NCI-H345 (cell line): ENCODE measurements around the gene RTN4R.
"Not testable (repeated sequence)": the region's sequence is repeated elsewhere in the genome, so short reads cannot be mapped to it uniquely, and the experiment has no call there.

Source experiments
- DNase-seq: peaks from one replicate; lab custom pipeline; 2025; lab: John Stamatoyannopoulos, UW

Gene RTN4R

GRCh38 chr22:20286784-20287423 lies 18.8 kb upstream of the RTN4R start:
- not testable (repeated sequence) for DNase-seq

- not testable (repeated sequence) for DNase-seq
Measured at GRCh38 chr22:20286312-20286660, 18.2 kb upstream of the RTN4R start.

- peak; percentile 45 for DNase-seq
Measured at GRCh38 chr22:20285473-20286311, 17.6 kb upstream of the RTN4R start.

- DNase-seq: no peak
Measured at GRCh38 chr22:20284471-20285086, 16.5 kb upstream of the RTN4R start.

- no peak for DNase-seq
Measured at GRCh38 chr22:20283674-20284066, 15.6 kb upstream of the RTN4R start.

GRCh38 chr22:20282901-20283673 lies 15.0 kb upstream of the RTN4R start:
- DNase-seq: no peak

DNA sequence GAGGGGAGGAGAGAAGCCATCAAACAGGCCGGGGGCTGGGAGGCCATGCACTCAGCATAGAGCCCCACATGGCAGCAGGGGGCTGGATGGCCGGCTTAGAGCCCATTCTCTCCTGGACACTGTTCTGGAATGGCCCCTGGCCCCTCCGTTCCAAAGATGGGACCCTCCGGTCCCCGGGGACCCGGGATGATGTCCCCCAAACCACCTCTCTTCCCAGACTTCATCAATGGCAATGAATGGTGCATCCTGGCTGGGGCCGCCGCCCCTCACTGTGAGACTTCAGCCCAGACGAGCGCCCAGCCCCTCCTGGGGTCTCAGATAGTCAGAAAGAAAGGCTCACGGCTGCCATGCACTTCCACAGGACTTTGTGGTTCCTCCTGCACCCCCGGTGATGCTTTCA lies 13.8 kb upstream of the RTN4R start:
- DNase-seq: no peak

GRCh38 chr22:20281473-20281872 lies 13.4 kb upstream of the RTN4R start:
- DNase-seq: not testable (repeated sequence)

GRCh38 chr22:20280866-20281265 lies 12.7 kb upstream of the RTN4R start:
- DNase-seq: no peak

DNA sequence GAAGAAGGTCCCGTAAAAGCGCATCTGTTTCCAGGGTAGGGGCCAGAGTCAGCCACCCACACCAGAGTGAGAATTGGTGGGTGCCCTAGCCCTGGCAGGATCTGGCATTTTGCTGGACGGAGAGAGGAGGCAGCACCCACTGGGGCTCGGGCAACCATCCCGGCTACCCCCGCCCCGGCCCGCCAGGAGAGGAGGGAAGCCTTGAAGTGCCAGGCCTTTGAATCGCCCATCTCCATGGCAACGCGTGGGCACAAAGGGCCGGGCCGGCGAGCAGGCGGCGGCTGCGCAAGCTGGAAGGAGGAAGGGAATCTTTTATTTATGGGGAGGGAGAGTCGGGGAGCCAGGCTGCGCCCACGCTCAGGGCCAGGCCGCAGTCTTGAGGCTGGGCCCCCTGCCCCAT lies 12.0 kb upstream of the RTN4R start:
- DNase-seq: peak; percentile 20

- no peak for DNase-seq
Measured at GRCh38 chr22:20279662-20280134, 11.6 kb upstream of the RTN4R start.

- DNase-seq: not testable (repeated sequence)
Measured at GRCh38 chr22:20278726-20279490, 10.8 kb upstream of the RTN4R start.

DNA sequence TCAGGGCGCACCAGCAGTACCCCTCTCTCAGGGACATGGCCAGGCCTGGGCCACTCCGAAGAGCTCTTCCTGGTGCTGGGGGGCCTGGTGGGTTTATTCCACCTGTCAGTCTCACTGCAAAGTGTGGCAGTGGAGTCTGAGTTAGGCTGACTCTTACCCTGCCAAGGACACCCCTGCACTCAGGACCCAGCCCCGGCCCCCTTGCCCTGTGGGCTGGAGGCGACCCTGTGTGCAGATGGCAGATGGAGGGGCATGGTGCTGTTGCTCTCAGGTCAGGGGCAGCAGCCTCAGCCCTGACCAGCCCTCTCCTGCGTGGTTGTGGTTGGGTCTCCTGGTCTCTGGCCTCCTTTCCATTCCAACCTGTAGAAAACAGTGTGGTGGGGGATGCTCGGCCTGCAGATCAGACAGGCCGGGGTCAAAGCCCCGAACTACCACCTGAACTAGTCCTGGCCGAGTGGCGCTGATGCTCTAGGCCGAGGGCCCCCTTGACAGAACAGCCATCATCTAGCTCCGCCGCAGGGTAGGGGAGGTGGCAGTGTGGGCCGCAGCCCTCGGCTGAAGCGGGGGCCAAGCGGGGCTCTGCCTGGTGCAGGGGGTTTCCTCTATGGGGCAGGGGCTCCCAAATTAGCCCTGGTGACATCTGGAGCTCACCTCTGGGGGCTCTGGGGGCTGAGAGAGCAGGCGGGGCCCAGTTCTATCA lies 10.0 kb upstream of the RTN4R start:
- not testable (repeated sequence) for DNase-seq

- no peak for DNase-seq
Measured at GRCh38 chr22:20276468-20276867, 8.3 kb upstream of the RTN4R start.

DNA sequence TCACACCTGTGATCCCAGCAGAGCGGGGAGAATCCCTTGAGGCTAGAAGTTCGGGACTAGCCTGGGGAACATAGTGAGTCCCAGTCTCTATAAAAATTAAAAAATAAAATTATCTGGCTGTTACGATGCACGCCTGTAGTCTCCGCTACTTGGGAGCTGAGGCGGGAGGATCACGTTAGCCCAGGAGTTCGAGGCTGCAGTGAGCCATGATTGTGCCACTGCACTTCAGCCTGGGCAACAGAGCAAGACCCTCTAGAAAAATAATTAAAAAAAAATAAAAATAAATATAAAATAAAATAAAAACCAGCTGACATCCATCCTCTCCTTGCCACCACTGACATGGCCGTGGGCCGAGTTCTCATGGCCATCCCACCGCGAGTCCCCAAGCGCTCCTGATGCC lies 7.7 kb upstream of the RTN4R start:
- DNase-seq: no peak

- DNase-seq: not testable (repeated sequence)
Measured at GRCh38 chr22:20275325-20275724, 7.2 kb upstream of the RTN4R start.

DNA sequence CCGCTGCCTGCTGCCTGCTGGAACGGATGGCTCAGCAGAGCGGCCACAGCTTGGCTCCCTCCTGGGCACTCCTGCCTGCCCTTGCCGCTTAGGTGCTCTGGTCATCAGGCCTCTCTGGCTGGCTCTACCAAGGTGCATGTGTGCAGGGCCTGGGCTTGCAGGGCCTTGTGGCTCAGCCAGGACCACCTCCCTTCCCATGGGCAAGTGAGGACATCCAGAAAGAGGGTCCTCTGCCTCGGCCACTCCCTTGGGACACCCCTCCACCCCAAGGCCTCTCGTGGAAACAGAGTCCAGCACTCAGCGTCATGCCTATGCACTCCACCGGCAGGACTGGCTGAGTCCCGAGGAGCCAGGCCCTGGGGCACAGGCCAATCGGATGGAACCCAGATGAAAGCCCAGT lies 6.3 kb upstream of the RTN4R start:
- not testable (repeated sequence) for DNase-seq

DNA sequence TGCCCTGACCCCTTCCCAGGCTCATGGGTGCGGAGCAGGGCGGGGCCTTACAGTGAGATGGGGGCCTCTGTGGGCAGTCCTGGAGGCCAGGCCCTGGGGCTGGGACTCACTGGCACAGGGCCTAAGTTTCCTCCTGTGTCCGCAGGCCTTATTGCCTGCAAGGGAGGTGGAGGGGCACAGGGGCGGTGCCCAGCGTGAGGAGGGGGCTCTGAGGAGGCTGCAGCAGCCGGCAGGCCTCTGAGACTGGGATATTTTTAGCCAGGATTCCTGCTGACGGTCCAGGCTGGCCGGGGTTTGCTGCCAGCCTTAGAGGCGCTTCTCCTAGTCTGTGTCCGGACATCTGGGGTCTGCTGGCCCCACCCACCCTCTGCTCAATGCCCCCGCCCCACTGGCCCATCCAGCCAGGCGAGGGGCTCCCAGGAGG lies 5.7 kb upstream of the RTN4R start:
- no peak for DNase-seq

- DNase-seq: no peak
Measured at GRCh38 chr22:20272700-20273099, 4.6 kb upstream of the RTN4R start.

GRCh38 chr22:20272174-20272573 lies 4.1 kb upstream of the RTN4R start:
- no peak for DNase-seq
